ENCODE data around the gene CSF1R.

CSF1R gene

GRCh38 chr5:150114102-150114641, 27.8 kb upstream of the CSF1R start:
- no peak for TF ChIP-seq MAX (IDR thresholded peaks at IDR 0.05)
- no peak for TF ChIP-seq FOXM1 (IDR thresholded peaks at IDR 0.05; ENCODE audit: borderline replicate concordance, low read depth)

DNA sequence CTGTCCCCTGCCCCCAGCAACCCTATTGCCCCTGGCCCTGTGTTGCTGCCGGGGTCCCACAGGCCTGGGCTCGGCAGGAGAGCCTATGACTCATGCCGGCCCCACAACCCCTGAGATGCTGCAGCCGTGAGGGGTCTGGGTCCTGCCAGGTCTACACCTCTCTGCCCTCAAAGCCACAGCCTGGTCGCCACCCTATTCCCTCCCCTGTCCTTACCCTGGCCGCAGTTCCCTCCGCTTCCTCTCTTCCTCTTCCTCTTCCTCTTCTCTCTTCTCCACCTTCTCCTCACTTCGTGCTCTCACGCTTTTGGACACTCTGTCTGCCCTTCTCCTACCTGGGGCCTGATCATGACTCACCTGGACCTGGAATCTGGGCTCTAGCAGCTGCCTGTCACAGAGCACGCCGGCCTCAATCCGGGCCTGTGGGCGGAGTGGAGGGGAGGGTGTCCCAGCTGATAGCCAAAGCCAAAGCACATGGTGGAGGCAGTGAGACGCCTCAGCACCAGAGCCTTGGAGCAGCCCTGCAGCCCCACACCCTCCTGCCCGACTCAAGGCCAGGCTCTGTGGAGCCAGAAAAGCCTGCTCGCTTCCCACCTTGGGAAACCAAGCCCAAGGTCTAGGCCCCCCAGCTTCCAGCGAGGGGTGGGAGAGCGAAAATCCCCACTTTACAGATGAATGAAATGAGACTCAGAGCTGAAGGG, 26.8 kb upstream of the CSF1R start:
- TF ChIP-seq MAX (IDR thresholded peaks at IDR 0.05) = no peak; the same call in 1 of the 2 replicates
- TF ChIP-seq FOXM1 (IDR thresholded peaks at IDR 0.05; ENCODE audit: borderline replicate concordance, low read depth) = no peak

GRCh38 chr5:150112201-150113046, 26.1 kb upstream of the CSF1R start:
- TF ChIP-seq NFIC (IDR thresholded peaks at IDR 0.05) = no peak
- TF ChIP-seq CEBPB (IDR thresholded peaks at IDR 0.05) = no peak
- TF ChIP-seq, protein P1, sequence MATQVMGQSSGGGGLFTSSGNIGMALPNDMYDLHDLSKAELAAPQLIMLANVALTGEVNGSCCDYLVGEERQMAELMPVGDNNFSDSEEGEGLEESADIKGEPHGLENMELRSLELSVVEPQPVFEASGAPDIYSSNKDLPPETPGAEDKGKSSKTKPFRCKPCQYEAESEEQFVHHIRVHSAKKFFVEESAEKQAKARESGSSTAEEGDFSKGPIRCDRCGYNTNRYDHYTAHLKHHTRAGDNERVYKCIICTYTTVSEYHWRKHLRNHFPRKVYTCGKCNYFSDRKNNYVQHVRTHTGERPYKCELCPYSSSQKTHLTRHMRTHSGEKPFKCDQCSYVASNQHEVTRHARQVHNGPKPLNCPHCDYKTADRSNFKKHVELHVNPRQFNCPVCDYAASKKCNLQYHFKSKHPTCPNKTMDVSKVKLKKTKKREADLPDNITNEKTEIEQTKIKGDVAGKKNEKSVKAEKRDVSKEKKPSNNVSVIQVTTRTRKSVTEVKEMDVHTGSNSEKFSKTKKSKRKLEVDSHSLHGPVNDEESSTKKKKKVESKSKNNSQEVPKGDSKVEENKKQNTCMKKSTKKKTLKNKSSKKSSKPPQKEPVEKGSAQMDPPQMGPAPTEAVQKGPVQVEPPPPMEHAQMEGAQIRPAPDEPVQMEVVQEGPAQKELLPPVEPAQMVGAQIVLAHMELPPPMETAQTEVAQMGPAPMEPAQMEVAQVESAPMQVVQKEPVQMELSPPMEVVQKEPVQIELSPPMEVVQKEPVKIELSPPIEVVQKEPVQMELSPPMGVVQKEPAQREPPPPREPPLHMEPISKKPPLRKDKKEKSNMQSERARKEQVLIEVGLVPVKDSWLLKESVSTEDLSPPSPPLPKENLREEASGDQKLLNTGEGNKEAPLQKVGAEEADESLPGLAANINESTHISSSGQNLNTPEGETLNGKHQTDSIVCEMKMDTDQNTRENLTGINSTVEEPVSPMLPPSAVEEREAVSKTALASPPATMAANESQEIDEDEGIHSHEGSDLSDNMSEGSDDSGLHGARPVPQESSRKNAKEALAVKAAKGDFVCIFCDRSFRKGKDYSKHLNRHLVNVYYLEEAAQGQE (IDR thresholded peaks at IDR 0.05; ENCODE audit: low read depth) = no peak
- no peak for TF ChIP-seq TCF12 (IDR thresholded peaks at IDR 0.05; ENCODE audit: low read depth)
- TF ChIP-seq MAX (IDR thresholded peaks at IDR 0.05) = no peak

DNA sequence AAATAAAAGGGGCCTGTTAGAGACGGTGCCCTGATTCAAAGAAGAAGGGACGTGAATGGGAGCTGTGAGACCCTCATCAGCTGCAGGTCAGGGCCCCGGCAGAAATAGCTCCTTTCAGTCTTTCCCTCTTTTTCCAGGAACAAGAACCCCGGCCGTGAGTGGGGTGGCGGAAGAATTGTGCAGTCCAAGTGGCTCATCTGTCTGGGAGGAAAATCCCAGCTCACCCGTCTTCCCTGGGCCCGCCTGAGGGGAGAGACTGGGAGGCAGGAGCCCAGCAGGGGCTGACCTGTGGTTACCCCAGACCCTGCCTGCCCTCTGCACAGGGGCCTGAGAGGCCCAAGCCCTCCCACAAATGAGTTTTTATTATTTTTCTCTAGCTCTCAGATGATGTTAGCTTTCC, 24.8 kb upstream of the CSF1R start:
- no peak for TF ChIP-seq RAD21 (IDR thresholded peaks at IDR 0.05; ENCODE audit: low read depth)
- no peak for TF ChIP-seq CREB1 (IDR thresholded peaks at IDR 0.05; ENCODE audit: low read depth)
- no peak for TF ChIP-seq YY1 (IDR thresholded peaks at IDR 0.05; ENCODE audit: low read depth)
- TF ChIP-seq EP300 (IDR thresholded peaks at IDR 0.05; ENCODE audit: borderline replicate concordance) = no peak

- TF ChIP-seq USF1 (IDR thresholded peaks at IDR 0.05) (no peak), TCF12 (IDR thresholded peaks at IDR 0.05; ENCODE audit: low read depth) (no peak), TEAD4 (IDR thresholded peaks at IDR 0.05) (no peak), YY1 (IDR thresholded peaks at IDR 0.05; ENCODE audit: low read depth) (no peak), MAX (IDR thresholded peaks at IDR 0.05) (no peak), EGR1 (IDR thresholded peaks at IDR 0.05) (no peak), RAD21 (IDR thresholded peaks at IDR 0.05; ENCODE audit: low read depth) (no peak), CEBPB (IDR thresholded peaks at IDR 0.05) (no peak), TAF1 (IDR thresholded peaks at IDR 0.05; ENCODE audit: low read depth) (no peak), CREB1 (IDR thresholded peaks at IDR 0.05; ENCODE audit: low read depth) (no peak), FOXM1 (IDR thresholded peaks at IDR 0.05; ENCODE audit: borderline replicate concordance, low read depth) (no peak), NFIC (IDR thresholded peaks at IDR 0.05) (no peak), ZBTB7A (IDR thresholded peaks at IDR 0.05; ENCODE audit: low read depth) (no peak), EP300 (IDR thresholded peaks at IDR 0.05; ENCODE audit: borderline replicate concordance) (no peak)
- TF ChIP-seq, protein P1 (IDR thresholded peaks at IDR 0.05; ENCODE audit: low read depth) = no peak
Measured at GRCh38 chr5:150109921-150110320, 23.6 kb upstream of the CSF1R start.

- TF ChIP-seq YY1 (IDR thresholded peaks at IDR 0.05; ENCODE audit: low read depth) (no peak), FOXM1 (IDR thresholded peaks at IDR 0.05; ENCODE audit: borderline replicate concordance, low read depth) (no peak), RAD21 (IDR thresholded peaks at IDR 0.05; ENCODE audit: low read depth) (no peak), TCF12 (IDR thresholded peaks at IDR 0.05; ENCODE audit: low read depth) (no peak), TAF1 (IDR thresholded peaks at IDR 0.05; ENCODE audit: low read depth) (no peak), NFIC (IDR thresholded peaks at IDR 0.05) (no peak), EGR1 (IDR thresholded peaks at IDR 0.05) (no peak), ZBTB7A (IDR thresholded peaks at IDR 0.05; ENCODE audit: low read depth) (no peak), MAX (IDR thresholded peaks at IDR 0.05) (no peak), EP300 (IDR thresholded peaks at IDR 0.05; ENCODE audit: borderline replicate concordance) (no peak)
Measured at GRCh38 chr5:150108711-150109514, 22.6 kb upstream of the CSF1R start.
